ENCODE data around the gene SF3B4.
"Not testable (repeated sequence)": the region's sequence is repeated elsewhere in the genome, so short reads cannot be mapped to it uniquely, and the experiment has no call there.

SF3B4 gene

GRCh38 chr1:149931212-149931790 is 3.7 kb upstream of the SF3B4 start:
- no peak for DNase-seq

DNA sequence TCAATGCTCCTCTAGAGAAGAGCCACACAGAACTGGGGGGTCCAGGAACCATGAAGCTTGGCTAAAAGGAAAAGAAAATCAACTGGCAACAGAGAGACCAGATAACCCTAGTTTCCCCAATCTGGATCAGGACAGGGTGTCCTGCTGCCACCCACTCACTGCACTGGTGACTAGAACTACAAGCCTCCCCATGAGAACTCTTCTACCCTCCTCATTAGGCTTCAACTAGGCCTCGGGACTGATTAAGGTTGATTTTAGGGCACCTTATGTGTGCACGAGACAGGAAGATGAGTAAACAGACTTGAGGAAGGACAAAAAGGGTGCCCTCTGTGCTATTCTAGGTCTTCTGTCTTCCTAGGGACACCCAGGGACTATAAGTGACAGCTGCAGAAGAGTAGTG is 2.3 kb upstream of the SF3B4 start:
- DNase-seq, result no peak

DNA sequence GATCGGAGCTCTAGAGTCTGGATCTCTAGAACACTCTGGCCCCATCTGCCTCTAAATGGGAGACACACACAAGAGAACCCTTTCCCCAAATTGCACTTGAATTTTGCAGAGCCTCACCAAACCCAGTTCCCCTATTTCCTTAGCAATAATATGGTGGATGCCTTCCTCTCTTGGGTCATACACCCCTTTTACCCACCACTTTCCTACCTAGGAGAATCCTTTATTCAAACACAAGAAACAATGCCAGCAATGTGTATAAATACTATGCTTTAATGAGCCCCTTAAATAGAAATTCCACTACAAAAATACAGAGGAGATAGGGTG is 760 bp upstream of the SF3B4 start:
- DNase-seq, result no peak

- DNase-seq, result no peak
These were observed 494 bp downstream of the SF3B4 start for GRCh38 chr1:149927056-149927562.

DNA sequence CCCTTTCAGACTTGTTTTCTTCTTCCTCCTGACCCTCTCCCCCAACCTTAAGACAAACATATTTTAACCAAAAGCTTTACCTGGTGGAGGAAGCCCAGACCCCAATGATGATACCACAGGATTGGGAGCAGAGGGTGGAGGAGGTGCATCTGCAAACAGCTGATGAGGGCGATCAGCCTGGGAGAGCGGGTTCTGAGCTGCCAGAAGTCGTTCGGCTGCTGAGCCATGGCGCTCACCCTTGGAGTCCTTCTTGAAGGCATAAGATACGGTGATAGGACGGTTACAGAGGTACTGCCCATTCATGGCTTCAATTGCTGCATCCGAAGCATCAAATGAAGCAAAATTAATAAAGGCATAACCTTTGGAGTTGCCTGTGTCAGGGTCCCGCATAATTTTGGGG is 1.3 kb downstream of the SF3B4 start:
- DNase-seq, result no peak

DNA sequence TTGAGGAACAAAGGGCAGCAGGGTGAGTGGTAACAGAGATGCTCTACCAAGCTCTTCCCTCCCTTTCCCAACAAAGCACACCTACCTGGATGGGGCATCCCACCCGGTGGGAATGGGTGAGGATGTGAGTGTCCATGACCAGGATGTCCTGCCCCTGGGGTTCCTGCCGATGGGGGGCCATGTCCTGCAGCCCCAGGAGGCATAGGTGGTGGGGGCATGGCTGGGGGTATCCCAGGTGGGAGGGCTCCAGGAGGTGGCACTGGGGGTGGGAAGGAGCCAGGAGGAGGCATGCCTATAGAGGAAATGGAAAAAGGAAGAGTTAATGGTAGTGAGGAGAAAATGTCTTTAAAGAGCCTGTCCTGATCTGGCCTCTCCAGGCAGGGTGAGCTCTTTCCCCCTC is 1.9 kb downstream of the SF3B4 start:
- no peak for DNase-seq

GRCh38 chr1:149925345-149925744 is 2.3 kb downstream of the SF3B4 start:
- no peak for DNase-seq

- no peak for DNase-seq
These were observed 4.0 kb downstream of the SF3B4 start for GRCh38 chr1:149923626-149924025.

GRCh38 chr1:149917571-149918144 is 9.9 kb downstream of the SF3B4 start, which contains the start of gene SV2A:
SV2A (minus strand) TSS chr1:149917844; CDS start chr1:149913840, 4,004 bp downstream.
- DNase-seq, result peak; percentile 46

DNA sequence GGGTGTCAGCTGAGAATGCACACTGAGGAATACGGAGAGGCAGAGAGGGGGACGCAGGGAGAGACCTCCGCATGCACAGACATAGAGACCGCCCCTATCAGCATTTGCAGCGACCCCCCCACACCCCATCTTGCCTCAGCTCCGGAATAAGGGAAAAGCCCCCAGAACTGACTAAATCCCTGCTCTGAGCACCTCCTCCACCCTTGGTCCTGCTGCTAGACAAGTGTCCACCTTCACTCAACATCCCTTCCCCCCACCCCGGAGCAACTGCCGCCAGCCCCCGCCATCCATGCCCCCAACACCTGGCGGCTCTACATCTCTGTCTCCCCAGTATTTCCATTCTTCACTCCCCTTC is 10.7 kb downstream of the SF3B4 start:
- no peak for DNase-seq

- DNase-seq, result no peak
These were observed 11.3 kb downstream of the SF3B4 start for GRCh38 chr1:149916193-149916897.

- no peak for DNase-seq
These were observed 12.0 kb downstream of the SF3B4 start for GRCh38 chr1:149915429-149916192.

GRCh38 chr1:149914545-149914944 is 13.1 kb downstream of the SF3B4 start:
- DNase-seq, result no peak

GRCh38 chr1:149906570-149907075 is 21.0 kb downstream of the SF3B4 start:
- no peak for DNase-seq

DNA sequence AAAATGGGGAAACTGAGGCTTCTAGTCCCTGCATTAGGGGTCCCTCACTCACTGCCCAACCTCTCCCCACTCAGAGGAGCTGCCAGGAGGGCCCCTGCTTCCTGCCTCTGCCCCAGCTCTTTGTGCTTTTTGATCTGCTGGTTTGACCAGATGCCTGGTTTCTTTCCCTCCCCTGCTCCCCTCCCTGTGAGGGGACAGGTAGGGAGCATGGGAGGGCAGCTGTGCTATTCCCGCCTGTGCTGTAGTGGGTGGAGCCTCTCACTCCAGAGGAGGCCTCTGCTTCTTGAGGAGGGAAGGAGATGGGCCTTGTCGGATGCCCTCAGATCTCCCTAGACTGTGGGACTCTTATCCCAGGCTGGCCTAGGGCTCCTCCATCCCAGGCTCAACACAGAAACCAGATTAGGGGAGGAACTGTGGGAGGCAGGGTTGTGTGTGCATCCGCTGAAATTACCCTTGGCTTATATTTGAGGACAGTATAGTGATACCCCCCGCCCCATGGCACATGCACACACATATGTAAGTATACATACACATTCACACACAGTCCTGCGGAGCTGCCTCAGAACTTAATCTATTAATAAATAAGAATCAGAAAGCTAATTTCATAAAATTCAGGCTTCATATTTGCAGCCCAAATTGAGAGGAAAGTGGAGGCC is 23.6 kb downstream of the SF3B4 start:
- no peak for DNase-seq

DNA sequence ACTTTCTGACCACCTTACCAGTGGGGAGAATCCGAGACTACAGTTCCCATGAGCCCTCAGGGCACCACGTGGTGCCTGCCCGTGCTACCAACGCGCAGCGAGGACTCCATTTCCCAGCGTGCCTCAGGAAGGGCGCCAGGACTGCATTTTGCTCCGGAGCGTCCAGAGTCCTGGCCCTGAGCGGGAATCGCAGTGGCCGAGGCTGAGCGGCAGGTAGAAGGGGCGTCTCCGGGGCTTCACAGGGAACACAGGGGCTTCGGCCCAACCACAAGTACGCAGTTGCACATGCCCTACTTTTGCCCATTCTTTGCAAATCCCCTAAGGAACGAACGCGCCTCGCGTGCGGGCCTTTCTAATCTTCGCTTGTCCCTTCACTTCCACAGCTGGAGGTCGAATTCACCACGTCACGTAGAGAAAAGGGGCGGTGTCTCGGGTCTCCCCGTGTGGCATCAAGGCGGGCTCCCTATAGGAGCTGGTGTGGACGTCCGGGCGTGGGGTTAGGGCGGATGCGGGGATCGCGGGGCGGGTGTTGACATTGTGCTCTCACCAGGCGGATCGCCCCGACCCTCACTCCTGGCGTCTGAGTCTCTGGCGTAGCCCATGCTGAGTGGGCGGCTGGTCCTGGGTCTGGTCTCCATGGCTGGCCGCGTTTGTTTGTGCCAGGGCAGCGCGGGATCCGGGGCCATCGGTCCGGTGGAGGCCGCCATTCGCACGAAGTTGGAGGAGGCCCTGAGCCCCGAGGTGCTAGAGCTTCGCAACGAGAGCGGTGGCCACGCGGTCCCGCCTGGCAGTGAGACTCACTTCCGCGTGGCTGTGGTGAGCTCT is 27.9 kb downstream of the SF3B4 start, which contains the start of gene BOLA1:
TSS of gene BOLA1 (plus strand) at position 109 of the 825 bp plus-strand sequence. CDS start at position 601, 492 bp downstream.
- peak; percentile 81 for DNase-seq

DNA sequence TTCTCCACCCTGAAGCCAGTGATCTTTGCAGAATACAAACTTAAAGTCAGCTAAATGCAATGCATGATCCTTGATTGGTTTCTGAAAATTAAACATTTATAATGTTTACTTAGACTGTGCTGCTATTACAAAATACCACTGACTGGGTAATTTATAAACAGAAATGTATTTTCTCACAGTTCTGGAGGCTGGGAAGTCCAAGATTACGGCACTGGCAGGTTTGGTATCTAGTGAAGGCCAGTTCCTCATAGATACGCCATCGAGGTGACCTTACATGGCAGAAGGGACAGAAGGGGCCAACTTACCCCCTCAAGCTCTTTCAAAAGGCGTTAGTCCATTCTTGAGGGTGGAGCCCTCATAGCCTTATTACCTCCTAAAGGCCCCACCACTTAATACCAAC is 31.0 kb downstream of the SF3B4 start:
- DNase-seq, result no peak

GRCh38 chr1:149888999-149889289 is 38.7 kb downstream of the SF3B4 start:
- DNase-seq, result no peak

DNA sequence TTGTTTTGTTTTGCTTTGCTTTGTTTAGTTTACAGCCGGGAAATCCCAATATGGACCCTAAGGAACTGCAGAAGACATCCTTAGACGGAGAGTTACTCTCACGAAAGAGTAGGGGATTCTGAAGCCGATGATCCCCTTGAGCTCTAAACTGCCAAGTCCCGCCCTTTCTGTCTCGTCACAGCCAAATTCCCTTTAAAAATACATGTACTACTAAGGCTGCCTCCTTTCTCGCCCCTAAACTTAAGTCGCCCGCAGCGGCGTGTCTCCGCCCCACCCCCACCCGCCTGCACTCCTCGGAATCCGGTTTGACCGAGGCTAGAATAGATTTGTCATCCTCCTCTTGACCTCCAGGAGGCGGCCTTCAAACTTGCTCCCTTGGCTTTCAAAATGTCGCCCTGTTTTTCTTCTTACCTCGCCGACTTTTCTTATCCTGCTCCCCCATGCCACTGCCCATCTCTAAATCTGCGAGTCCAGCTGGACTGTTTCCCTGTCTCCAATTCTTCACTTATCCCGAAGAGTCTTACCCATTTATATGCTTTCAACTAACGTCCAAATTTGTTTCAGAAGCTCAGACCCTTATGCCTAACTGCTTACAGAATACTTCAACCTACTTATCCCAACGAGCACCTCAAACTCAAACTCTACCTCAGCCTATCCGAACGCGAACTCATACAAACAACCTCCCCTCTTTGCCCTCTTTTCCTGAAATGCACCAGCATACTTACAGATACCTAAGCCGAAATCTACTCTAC is 39.2 kb downstream of the SF3B4 start:
- peak; percentile 63 for DNase-seq

- peak; percentile 54 for DNase-seq
These were observed 40.0 kb downstream of the SF3B4 start for GRCh38 chr1:149887456-149888246.

DNA sequence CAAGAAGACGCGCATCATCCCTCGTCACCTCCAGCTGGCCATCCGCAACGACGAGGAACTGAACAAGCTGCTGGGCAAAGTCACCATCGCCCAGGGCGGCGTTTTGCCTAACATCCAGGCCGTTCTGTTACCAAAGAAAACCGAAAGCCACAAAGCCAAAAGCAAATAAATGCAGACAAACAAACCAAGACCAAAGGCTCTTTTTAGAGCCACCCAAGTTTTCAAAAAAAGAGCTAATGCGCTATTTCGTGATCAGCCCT is 40.5 kb downstream of the SF3B4 start:
- not testable (repeated sequence) for DNase-seq
